IPS-15b (cell line): ENCODE measurements around the gene UBL7.

Experiments used
- H3K27me3 ChIP-seq: one replicate; pipeline ENCODE4 v1.6.1; 2013; ENCODE audit warnings: low read length; ENCODE audit not compliant: control insufficient read depth, insufficient read depth
- H3K36me3 ChIP-seq: one replicate; pipeline ENCODE4 v1.6.1; 2013; ENCODE audit warnings: low read length; ENCODE audit not compliant: control insufficient read depth, insufficient read depth
- H3K4me1 ChIP-seq: one replicate; pipeline ENCODE4 v1.6.1; 2013; ENCODE audit warnings: mild to moderate bottlenecking, low read length; ENCODE audit not compliant: control insufficient read depth, insufficient read depth
- H3K4me3 ChIP-seq: one replicate; pipeline ENCODE4 v1.5.1; 2013; ENCODE audit warnings: low read depth, low read length
- H3K9ac ChIP-seq: one replicate; pipeline ENCODE4 v1.6.1; 2013; ENCODE audit warnings: low read depth, mild to moderate bottlenecking, low read length
- H3K9me3 ChIP-seq: one replicate; pipeline ENCODE4 v1.6.1; 2013; ENCODE audit warnings: mild to moderate bottlenecking, low read length; ENCODE audit not compliant: control insufficient read depth, insufficient read depth

UBL7 gene

DNA sequence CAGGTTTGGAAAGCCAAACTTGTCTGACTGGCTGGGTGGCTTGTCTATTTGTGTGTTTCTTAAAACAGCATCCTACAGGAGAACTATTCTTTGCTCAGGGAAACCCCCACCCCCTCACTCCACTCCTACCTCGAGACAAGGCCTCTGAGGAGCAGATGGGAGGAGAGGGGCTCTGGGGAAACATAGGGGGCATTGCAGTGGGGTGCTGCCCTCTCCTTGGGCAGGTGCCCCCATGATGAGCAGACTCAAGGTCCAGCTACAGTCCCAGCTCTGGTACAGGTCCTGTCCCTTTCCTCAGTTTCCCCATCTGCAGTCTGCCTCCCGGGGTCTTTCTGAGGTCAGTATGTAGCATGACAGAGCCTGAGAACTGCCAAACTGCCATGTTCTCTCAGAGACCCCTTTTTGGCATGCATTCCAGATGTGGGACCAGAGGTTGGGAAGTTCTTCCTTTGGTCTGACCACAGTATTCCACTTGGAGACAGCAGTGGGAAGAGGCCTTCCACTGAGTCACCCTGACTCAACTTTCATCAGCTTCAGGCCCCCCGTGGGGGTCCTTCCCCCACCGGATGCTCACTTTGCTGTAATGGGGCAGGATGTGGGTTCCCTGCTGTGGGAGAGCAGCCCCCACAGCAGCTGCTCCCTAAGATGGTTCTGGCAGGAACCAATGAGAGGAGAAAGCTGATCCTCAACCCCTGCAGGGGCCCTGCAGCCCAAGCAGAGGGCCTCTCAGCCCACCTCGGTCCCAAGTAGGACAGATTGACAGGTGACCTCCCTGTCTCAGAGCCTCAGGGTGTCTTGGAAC lies 61.2 kb downstream of the UBL7 start:
- Histone ChIP-seq H3K9me3 (no peaks in the 10 kb centered on the region), H3K27me3 (no peaks in the 10 kb centered on the region), H3K9ac (no peak overlapping the region), H3K36me3 (no peaks in the 10 kb centered on the region), H3K4me1 (peaks cover 5% of the 10 kb centered on the region), H3K4me3 (no peak overlapping the region)

DNA sequence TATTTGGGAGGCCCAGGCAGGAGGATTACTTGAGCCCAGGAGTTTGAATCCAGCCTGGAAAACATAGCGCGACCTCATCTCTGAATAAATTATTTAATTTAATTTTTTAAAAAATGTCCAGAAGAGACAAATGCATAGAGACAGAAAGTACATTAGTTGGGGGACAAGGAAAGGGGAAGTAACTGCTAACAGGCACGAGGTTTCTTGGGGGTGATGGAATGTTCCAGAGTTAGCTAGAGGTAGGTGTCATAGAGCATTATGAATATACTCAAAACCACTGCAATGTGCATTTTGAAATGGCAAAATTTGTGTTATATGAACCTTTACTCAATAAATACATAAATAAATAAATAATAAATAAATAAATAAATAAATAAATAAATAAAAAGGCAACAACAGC lies 61.9 kb downstream of the UBL7 start:
- Histone ChIP-seq H3K9ac (no peak overlapping the region), H3K27me3 (no peaks in the 10 kb centered on the region), H3K36me3 (no peaks in the 10 kb centered on the region), H3K9me3 (no peaks in the 10 kb centered on the region), H3K4me3 (no peak overlapping the region), H3K4me1 (peaks cover 5% of the 10 kb centered on the region)

DNA sequence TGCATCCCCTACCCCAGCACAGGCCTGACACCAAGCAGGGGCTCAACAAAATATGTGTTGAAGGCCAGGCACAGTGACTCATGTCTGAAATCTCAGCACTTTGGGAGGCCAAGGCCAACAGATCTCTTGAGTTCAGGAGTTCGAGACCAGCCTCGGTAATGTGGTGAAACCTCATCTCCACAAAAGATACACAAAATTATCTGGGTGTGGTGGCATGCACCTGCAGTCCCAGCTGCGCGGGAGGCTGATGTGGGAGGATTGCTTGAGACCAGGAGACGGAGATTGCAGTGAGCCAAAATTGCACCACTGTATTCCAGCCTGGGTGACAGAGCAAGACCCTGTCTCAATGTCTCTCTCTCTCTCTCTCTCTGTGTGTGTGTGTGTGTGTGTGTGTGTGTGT lies 62.8 kb downstream of the UBL7 start:
- no peaks in the 10 kb centered on the region for H3K9me3 ChIP-seq
- H3K36me3 ChIP-seq: no peaks in the 10 kb centered on the region
- peaks cover 2% of the 10 kb centered on the region for H3K27me3 ChIP-seq
- peaks cover 5% of the 10 kb centered on the region for H3K4me1 ChIP-seq
- no peak overlapping the region for H3K9ac ChIP-seq
- no peak overlapping the region for H3K4me3 ChIP-seq

GRCh38 chr15:74397239-74398068 lies 63.5 kb downstream of the UBL7 start:
- no peaks in the 10 kb centered on the region for H3K9me3 ChIP-seq
- H3K27me3 ChIP-seq: peaks cover 3% of the 10 kb centered on the region
- no peak overlapping the region for H3K4me3 ChIP-seq
- H3K4me1 ChIP-seq: peaks cover 5% of the 10 kb centered on the region
- H3K9ac ChIP-seq: no peak overlapping the region
- no peaks in the 10 kb centered on the region for H3K36me3 ChIP-seq

DNA sequence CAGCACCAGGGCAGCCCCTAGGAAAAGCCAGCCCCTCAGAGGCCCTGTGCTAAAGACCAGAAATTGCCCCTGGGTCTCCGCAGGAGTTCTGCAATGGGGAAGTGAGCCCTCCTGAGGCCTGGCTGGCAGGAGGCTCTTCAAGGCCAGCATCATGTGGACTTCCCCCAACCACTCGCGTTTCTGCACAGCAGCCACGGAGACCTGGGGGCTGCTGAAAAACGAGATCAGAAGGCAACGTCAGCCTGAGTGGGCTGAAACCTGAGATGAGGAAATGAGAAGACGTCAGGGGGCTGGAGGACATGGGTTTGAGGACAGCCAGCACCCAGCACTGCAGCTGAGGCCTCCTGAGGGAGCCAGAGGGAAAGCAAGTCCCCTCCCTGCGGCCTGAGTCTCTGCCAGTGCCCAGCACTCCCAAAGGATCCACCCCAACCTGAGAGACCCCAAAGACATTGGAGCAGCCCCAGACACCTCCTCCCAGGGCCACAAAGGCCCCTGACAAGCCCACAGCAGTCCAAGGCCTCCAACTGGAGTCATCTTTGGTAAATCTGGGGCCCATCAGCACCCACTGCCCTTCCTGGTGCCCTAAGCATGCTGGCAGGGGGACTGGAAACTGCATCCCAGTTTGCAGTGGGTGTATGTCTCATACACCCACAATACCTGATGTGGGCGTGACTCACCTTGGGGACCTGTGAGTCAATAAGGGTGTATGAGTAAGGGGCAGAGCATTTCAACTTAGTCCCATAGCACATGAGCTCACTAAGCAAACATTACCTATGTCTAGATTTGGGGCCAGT lies 64.3 kb downstream of the UBL7 start:
- H3K9me3 ChIP-seq: no peaks in the 10 kb centered on the region
- no peak overlapping the region for H3K9ac ChIP-seq
- H3K36me3 ChIP-seq: no peaks in the 10 kb centered on the region
- H3K4me3 ChIP-seq: no peak overlapping the region
- peaks cover 3% of the 10 kb centered on the region for H3K27me3 ChIP-seq
- peaks cover 5% of the 10 kb centered on the region for H3K4me1 ChIP-seq

DNA sequence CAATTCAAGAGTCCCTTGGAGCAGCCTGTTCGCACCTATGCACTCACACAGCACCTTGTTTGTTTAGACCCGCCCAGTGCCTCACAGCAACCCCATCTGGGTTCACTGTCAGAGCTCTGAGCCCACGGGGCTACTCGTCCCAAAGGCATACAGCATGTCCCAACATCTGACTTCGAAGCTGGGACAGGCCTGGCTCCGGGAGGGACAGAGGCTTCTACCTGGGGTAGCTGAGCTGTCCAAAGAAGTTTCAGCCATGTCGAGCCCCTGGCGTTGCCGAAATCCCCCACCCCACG lies 64.9 kb downstream of the UBL7 start:
- Histone ChIP-seq H3K9ac (no peak overlapping the region), H3K9me3 (no peaks in the 10 kb centered on the region), H3K4me3 (no peak overlapping the region), H3K4me1 (peaks cover 4% of the 10 kb centered on the region), H3K36me3 (no peaks in the 10 kb centered on the region), H3K27me3 (peaks cover 3% of the 10 kb centered on the region)
